CD4-positive, alpha-beta T cell treated with Interleukin-21 for 1 hour (primary cell): ENCODE data around the gene TMEM258.

Experiments
- DNase-seq: peaks from one replicate; pipeline ENCODE4 v3.0.0-alpha.2; 2020

TMEM258 gene

DNA sequence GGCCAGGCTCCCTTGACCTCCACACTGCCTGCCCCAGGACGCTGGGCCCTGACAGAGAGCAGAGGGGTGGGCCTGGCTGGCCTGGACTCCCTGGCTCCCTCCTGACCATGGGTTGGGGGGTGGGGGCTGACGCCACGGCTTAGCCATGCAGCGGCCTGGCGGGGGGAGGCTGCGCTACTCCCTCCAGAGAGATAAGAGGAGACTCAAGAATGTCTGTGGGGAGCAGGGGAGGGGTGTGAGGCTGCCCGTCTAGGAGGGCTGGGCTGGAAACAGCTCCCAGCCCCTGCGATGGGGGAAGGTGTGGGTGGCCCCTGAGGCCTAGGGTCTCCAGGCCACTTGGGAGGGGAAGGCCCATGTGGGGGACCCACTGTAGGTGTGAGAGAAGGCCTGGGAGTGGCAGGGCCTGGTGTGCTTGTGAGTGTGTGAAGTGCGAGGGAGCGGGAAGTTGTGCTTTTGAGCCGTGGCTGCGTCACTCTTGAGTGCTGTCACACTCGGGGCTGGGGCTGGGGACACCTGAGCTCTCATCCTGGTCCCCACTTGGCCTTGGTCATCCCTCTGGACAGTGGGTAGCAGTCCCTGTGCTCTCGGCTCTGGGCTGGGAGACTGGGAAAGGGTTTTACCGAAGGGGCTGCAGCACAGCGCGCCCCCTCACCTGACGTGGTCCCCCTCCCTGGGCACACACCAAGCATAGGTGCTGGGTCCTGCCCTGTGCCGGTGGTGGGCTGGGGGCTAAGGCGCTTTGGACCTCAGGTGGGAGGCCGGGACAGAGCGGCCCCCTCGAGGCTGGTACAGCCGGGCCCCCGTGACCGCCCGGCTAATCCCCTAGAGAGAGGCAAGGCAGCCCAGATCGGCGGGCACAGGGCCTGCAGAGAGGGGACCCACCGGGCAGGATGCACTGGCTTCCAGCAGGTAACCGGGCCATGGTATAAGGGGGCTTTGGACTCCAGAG lies 37.6 kb downstream of the TMEM258 start:
- no peak for DNase-seq

DNA sequence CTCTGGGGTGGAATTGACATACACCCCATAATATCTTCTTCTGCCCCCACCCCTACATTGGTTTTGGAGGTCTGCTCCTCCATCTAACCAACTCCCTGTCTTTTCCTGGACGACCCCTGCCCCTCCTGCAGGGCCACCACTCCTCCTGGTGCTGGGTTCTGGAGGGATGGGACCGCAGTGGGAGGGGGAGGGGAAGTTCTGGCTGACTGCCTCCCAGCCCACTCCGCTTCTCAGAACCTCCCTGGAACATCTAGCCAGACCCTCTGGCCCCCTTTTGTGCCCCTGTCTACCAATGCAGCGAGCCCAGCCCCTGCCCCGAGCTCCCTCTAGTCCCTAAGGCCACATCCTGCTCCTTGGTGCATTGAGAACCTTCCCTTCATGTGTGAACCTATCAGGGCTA lies 38.7 kb downstream of the TMEM258 start:
- DNase-seq: no peak

DNA sequence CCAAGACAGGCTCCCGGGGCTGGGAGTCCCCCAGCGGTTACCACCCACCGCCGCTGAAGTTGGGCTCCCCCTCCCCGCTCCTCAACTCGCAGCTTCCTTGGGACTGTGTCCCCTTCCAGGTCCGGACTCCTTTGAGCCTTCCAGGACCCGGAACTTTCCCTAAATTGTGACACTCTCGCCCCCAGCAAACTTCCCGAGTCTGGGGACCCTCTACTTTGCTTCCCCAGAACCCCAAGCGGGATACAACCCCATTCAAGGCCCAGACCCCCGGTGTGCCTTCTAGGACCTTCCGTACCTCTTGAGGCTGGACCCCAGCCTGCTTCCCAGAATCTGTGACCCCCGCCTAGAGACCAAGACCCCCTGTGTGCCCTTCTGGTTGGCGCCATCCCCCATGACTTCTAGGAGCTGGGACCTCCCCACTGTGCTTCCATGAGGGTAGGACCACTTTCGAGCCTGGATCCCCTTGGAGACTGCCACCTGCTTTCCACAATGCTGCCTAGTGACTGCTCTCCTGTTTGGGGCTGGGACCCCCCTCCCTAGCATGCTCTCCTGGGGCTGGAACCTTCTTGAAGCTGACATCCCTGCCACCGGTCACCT lies 39.4 kb downstream of the TMEM258 start:
- DNase-seq: no peak

DNA sequence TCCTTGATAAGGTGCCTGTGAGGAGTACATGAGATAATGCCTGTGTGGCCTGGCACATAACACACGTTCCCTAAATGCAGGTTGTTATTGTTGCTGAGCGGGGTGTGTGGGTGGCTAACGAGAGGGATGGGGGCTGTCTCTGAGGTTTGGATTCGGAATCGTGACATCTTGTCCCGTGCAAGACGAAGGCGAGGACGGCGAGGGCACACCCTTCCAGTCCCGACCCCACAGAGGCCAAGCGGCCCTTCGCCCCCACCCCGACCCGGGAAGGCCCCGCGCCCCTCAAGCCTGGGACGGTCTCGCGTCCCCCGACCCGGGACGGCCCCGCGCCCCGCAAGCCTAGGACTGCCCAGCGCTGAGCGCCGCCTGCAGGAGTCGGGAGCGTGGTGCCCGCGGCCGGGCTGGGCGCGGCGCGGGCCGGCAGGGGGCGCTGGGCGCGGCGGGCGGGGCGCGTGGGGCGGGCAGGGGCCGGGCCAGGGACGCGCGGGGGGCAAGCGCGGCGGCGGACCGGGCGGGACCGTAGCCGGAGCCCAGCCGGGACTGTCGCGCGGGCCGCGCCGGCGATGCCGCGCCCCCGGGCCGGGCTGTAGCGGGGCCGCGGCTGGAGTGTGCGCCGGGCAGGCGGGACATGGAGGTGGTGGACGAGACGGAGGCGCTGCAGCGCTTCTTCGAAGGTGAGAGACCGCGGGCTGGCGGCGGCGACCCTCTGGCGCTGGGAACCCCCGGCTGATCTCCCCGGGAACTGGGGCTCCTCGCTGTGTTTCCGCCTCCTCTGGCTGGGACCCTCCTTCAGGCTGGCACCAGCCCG lies 40.1 kb downstream of the TMEM258 start, which contains the start of gene MYRF:
Gene MYRF, plus strand, starts transcription at position 520 of the 808 bp plus-strand sequence. Its CDS starts 109 bp downstream, at position 629.
- peak; percentile 64 for DNase-seq

DNA sequence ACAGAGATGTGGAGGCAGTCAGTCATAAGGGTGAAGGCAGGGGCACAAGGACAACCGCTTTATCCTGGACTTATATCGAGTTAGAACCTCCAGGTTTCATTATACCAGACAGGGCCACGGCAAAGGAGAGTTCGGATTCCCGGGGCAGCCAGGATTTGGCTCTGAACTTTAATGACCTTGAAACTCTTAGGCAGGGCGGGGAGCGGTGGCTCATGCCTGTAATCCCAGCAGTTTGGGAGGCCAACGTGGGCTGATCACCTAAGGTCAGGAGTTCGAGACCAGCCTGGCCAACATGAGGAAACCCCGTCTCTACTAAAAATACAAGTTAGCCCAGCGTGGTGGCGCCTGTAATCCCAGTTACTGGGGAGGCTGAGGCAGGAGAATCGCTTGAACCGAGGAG lies 41.0 kb downstream of the TMEM258 start:
- no peak for DNase-seq

DNA sequence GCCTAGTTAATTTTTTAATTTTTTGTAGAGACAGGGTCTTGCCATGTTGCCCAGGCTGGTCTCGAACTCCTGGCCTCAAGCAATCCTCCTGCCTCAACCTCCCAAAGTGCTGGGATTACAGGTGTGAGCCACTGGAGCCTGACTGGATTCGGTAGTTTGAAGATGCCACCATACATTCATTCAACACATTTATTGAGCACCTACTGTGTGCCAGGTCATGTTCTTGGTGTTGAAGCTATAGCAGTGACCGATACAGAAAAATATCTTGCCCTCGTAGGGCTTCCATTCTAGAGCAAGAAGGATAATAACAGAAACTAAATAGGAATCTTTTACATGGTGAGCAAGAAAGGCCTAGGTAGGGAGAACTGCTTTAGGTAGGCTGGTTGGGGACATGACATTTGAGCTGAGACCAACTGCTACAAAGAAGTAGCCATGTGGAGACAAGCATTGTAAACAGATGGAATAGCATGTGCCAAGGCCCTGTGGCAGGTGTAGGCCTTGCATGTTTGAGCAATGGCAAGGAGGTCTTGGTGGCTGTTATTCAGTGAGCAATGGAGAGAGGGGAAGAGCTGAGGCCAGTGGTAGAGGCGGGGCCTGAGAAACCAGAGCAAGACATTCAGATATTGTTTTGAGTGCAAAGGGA lies 41.6 kb downstream of the TMEM258 start:
- no peak for DNase-seq

DNA sequence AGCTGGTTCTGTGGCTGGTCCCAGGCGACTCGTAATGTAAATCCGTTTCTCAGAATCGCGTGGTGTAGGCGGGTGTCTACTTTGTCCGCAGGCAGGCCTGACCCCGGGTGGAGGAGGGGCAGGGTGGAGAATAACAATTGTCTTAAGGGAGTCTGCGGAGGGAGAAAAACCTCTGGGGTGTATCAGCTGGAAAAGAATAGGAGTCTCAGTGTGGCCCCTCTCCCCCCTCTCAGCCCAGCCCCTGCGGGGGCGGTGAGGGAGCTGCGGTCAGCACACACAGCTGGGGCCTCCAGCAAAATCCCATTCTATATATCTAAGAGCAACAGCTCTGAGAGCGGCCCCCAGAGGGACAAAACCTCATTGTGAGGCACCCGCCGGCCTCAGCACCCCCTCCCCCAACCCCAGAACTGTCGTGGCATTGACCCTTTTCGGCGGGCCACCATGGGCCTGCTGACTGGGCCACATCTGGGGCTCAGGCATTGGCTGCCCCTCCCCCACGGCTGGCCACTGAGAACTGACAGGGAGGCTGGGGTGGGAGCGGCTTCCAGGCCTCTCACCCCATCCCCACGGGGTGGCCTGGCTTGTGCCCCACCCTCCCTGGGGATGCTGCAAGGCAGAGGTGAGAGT lies 42.7 kb downstream of the TMEM258 start:
- no peak for DNase-seq

DNA sequence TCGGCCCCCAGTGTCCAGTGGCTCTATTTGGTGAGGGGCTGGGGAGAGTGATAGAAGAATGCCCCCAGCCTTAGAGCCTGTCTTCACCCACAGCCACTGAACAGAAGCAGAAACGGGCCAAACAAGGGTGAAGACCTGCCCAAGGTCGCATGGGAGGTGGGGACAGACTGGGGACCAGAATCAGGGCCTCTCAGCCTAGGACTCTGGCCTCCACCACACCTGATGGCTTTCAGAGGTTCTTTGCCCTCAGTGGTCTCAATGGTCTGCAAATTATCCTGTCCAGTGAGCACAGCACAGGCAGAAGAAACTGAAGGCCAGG lies 44.5 kb downstream of the TMEM258 start:
- no peak for DNase-seq

DNA sequence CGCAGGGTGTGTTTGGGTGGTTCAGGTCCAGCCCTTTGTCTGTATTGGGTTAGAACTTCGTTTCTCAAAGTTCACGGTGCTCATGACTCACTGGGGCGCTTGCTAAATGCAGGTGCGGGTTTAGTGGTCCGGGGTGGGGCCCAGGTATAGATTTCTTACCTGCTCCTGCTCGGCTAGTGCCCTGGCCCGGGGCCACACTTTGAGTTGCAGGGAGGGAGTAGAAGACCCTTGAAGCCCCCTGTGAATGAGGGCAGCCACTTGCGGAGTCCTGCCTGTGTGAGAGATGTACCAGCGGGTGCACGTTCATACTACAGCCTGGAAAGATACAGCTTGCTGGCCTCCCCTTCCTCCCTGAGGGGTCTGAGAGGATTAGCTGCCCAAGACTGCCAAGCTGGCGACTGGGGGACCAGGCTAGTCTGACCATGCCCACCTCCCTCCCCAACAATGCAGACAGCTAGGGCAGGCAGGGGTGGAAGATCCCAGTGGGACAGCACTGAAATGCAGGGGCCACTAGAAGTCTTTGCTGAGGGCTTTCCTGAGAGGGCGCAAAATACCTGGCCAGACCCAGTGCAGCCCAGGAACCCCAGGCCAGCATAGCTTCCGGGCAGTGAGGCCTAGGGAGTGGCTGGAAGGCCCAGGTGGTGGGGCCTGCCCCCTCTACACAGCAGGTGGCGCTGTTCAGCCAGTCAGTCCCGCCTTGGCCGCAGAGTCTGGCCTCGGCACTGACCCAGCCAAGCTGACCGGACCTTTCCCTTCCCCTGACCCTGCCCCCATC lies 45.0 kb downstream of the TMEM258 start:
- DNase-seq: peak; percentile 31

DNA sequence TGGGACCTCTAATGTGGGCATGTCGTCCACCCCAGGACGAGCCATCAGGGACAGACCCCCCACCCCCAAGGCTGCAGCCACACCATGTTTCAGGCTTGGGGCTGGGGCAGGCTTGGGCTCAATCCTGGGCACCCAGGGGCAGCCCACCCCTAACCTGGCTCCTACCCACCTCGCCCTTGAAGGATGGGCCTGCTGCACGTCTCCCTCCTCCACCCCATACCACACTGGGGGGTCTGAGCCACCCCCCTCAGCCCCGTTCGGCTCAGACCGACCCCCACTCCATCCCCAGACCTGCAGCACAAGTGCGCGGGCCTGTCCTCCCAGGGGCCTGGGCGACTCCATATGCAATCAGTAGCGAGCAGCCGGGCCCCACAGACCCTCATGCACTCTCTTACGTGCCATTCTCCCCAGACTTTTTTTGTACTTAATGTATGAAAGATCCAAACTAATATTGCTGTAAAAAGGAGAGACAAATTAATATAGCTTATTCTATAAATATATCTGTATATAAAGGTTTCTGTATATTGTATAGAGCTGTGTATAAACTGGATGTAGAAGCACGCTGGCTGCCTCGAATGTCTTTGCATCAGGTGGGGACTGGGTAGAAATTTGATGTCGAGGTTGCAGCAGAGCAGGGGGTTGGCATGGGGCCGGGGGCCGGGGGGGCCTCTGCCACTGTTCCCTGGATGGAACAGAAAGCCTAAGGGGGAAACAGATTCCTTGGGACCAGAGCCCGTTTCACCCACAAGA lies 45.8 kb downstream of the TMEM258 start:
- DNase-seq: no peak

DNA sequence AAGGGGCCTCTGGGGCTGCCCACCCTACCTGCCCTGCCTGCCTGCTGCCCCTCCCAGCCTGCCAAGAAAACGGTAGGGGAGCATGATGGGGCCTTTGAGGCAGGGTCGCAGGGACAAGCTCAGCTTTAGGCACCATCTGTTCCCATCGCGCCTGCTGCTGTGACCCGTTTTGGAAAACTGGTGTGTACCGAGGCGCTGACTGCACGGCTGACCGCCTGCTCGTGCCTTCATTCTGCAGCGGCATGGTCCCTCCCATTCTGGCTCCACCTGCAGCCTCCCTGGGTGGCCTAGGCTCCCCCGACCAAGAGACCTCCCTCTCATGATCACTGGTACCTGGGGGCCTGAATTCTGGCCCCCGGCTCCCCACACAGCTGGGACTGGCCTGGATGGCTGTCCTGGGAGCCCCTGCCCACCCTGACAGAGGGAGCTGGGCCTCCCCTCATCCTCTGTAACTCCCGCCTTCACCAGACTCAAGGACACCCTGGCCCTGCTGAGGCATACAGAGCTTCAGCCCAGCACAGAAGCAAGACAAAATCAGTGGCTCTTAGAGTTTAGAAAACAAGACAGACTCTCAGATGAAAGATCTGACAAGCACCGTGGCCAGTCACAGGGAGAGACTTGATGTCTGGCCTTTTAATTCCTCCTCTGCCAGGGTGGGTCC lies 46.5 kb downstream of the TMEM258 start:
- no peak for DNase-seq

DNA sequence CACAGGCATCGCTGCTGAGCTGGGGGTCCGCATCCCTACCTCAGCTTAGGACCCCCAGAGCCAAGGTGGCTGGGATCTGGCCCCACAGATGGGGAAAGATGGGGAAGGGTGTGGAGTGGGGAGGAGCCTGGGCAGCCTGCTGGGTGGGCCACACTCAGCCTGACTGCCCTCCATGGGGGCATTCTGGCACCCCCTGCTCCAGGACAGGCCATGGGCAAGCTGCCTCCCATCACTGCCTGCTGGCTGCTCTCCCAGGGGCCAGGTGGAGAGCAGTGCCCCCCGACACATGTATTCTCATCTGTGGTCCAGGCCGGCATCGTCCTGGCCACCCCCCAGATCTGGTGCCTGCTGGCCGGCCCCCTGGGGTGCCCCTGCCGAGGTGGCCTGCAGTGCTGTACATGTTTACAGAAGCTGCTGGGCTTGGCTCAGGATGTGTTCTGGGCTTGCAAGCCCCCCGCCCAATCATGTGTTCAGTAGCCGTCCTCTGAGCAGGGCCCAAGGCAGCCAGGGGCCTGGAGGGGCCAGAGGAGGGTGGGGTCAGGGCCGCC lies 47.7 kb downstream of the TMEM258 start:
- DNase-seq: no peak

DNA sequence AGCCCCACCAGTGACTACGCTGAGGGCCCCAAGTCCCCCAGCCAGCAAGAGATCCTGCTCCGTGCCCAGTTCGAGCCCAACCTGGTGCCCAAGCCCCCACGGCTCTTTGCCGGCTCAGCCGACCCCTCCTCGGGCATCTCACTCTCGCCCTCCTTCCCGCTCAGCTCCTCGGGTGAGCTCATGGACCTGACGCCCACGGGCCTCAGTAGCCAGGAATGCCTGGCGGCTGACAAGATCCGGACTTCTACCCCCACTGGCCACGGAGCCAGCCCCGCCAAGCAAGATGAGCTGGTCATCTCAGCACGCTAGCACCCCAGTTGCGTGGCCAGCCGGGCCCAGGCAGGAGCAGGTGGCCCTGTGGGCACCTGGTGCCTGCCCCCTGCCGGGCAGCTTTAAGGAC lies 48.2 kb downstream of the TMEM258 start:
- DNase-seq: no peak

DNA sequence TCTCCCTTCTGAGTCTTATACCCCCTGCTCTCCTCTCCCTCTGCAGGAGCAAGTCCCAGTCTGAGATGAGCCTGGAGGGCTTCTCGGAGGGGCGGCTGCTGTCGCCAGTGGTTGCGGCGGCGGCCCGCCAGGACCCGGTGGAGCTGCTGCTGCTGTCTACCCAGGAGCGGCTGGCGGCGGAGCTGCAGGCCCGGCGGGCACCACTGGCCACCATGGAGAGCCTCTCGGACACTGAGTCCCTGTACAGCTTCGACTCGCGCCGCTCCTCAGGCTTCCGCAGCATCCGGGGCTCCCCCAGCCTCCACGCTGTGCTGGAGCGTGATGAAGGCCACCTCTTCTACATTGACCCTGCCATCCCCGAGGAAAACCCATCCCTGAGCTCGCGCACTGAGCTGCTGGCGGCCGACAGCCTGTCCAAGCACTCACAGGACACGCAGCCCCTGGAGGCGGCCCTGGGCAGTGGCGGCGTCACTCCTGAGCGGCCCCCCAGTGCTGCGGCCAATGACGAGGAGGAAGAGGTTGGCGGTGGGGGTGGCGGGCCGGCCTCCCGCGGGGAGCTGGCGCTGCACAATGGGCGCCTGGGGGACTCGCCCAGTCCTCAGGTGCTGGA lies 48.8 kb downstream of the TMEM258 start:
- no peak for DNase-seq

DNA sequence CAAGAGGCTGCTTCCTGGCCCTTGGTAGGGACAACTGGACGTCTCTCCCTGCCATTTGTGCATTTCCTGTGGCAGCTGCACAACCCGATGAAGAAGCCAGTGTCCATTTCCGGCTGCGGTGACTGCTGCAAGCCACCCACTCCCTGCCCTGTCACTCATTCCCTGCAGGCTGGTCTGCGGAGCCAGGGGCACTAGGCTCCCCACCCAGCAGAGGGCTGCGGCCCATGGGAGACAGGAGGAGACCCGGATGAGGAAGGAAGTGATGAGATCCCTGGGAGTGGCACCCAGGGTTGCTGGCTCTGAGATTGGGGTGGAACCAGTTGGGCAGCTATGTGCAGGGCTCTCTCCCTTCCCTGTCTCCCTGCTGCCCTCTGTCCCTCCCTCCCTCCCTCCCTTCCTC lies 50.0 kb downstream of the TMEM258 start:
- no peak for DNase-seq

DNA sequence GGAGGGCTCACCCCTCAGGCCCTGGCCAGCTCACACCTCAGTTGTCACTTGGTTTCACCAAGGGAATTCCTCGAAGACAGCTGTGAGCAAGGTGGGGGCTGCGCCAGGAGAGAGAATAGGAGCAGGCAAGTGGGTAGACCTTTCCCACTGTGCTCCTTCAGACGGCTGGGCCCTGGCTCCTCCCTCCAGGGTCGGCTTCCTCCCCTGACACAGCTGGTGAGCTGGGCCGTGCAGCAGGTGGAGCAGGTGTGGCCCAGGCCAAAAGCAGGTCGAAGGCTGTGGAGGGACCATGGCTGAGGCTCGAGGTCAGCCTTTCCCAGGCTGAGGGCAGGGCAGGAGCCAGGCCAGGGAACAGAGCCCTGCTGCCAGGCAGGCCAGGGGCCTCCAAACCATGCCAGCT lies 52.4 kb downstream of the TMEM258 start:
- no peak for DNase-seq

DNA sequence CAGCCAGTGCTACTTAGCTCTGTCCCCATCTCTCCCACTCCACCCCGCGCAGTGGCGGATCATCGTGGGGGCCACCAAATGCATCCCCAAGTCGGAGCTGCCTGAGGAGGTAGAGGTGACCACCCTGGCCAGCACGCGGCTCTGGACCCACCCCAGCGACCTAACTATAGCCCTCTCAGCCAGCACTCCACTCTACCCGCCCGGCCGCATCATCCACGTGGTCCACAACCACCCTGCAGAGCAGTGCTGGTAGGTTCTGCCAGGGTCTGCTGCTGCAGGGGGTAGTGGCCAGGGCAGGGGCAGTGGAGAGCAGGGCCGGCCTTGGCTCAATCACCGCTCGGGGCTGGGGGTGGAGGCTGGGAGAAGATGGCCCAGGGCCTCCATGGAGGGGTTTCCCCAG lies 53.0 kb downstream of the TMEM258 start:
- no peak for DNase-seq
